ENCODE results near the gene ARMS2.

Gene ARMS2

DNA sequence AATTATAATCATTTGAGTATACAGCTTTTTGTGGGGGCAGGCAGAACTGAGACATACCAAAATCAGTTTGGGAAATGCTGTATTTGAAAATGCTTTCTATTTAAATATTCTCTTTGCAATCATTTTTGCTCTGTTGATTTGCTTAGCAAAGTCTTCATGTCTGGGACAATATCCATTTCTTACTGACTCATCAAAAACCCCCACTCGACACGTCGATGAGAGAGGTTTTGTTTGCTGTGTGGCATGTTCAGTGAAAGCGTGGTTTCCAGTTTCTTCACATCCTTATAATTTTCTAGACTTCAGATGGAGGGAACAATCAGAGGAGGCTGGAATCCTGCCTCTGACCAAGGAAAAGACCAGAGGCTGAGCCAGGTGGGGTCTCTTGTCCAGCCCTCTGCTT, 35.8 kb downstream of the ARMS2 start:
- TF ChIP-seq CTCF (IDR thresholded peaks at IDR 0.05) (no peak), ZFX (IDR thresholded peaks at IDR 0.05; ENCODE audit: borderline replicate concordance) (no peak)

DNA sequence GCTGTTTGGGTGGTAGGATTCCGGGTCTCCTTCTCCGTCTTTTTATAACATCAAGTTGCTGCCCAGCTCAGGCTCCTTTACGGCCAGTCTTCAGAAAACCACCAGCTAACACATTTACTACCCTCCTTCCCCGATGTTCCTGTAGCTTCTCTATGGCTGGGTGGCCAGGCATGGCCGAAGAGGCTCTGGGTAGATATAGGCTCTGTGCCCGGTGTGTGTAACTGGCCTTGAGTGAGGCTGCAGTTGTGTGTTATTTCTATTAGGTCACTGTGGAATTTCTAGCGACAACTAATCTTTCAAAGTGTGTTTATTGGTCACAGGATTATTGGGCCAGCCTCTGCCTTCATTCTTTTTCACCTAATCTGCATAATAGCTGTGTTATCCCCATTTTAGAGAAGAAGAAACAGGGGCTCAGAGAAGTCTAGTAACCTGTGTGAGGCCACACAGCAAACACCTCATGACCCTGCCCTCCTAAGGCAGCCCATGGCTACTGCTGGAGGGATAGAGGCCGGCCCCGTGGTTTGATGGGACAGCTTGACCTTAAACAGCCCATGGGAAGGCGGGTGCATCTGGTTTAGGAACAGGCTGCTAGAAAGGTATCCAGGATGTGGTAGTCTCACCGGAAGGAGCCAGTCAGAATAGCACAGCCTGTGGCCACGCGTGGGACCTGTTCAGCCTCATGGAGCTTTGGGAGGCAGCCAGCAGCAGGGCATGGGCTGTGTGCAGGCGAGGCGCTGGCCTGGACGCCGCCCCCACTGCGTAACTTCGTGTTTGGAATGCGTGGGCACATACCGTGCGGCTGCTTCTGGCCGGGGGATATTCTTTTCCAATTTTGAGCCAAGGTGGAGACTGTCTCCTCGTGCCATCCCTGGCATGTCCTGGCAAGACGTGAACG, 36.6 kb downstream of the ARMS2 start:
- H3K27ac ChIP-seq, result no peak overlapping the region
- TF ChIP-seq ZFX (IDR thresholded peaks at IDR 0.05; ENCODE audit: borderline replicate concordance) (no peak), CTCF (IDR thresholded peaks at IDR 0.05) (no peak)

More for the DNA sequence above, 35.8 kb downstream of the ARMS2 start:
- no peak overlapping the region for H3K27ac ChIP-seq

DNA sequence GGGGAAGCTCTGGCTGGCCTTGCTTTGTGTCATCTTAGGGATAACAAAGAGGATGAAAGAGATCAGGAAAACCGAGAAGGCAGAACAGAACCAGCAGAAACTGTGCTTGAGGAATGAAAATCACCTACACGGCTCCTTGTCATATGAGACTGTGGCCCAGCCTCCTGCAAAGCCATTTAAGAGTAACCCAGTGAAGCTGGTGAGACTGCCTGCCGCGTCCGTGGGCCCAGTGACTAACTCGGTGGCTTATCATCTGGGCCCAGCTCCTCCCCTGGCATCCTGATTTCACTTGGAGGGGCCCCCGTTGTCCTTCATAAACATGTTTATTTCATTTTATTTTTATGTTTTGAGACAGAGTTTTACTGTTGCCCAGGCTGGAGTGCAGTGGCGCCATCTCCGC, 37.6 kb downstream of the ARMS2 start:
- no peak overlapping the region for H3K27ac ChIP-seq
- TF ChIP-seq ZFX (IDR thresholded peaks at IDR 0.05; ENCODE audit: borderline replicate concordance) (no peak), CTCF (IDR thresholded peaks at IDR 0.05) (no peak)

DNA sequence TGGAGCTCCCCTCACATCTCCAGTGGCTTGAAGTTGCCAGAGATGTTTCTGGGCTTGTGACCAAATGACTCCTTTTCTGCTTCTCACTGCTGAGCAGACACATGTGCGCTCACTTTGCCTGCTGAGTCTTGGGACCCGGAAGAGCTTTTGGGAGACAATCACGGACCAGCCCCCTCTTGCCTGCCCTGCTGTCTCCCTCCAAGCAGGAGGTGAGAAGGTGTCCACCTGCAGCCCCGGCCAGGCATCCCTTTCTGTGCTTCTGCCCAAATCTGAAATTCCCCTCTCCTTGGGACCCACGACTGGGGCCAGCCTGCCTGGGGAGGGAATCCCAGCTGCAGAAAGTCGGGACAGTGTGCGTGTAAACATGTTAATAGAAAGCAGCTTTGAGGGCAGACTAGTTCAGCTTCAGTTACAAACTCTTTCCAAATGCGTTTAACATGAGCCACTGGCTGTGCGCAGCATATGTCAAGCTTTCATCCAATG, 38.6 kb downstream of the ARMS2 start:
- H3K27ac ChIP-seq, result no peak overlapping the region
- TF ChIP-seq CTCF (IDR thresholded peaks at IDR 0.05), result no peak
- no peak for TF ChIP-seq ZFX (IDR thresholded peaks at IDR 0.05; ENCODE audit: borderline replicate concordance)

GRCh38 chr10:122493761-122494160, 39.3 kb downstream of the ARMS2 start:
- TF ChIP-seq CTCF (IDR thresholded peaks at IDR 0.05), result no peak
- no peak for TF ChIP-seq ZFX (IDR thresholded peaks at IDR 0.05; ENCODE audit: borderline replicate concordance)
- no peak overlapping the region for H3K27ac ChIP-seq

- TF ChIP-seq CTCF (IDR thresholded peaks at IDR 0.05), result no peak
- TF ChIP-seq ZFX (IDR thresholded peaks at IDR 0.05; ENCODE audit: borderline replicate concordance), result no peak
- H3K27ac ChIP-seq, result no peak overlapping the region
Measured at GRCh38 chr10:122494173-122494820, 39.8 kb downstream of the ARMS2 start.

- no peak for TF ChIP-seq ZFX (IDR thresholded peaks at IDR 0.05; ENCODE audit: borderline replicate concordance)
- no peak for TF ChIP-seq CTCF (IDR thresholded peaks at IDR 0.05)
- no peak overlapping the region for H3K27ac ChIP-seq
Measured at GRCh38 chr10:122494833-122495232, 40.4 kb downstream of the ARMS2 start.
